ENCODE data around the gene SFXN2.

Gene SFXN2

DNA sequence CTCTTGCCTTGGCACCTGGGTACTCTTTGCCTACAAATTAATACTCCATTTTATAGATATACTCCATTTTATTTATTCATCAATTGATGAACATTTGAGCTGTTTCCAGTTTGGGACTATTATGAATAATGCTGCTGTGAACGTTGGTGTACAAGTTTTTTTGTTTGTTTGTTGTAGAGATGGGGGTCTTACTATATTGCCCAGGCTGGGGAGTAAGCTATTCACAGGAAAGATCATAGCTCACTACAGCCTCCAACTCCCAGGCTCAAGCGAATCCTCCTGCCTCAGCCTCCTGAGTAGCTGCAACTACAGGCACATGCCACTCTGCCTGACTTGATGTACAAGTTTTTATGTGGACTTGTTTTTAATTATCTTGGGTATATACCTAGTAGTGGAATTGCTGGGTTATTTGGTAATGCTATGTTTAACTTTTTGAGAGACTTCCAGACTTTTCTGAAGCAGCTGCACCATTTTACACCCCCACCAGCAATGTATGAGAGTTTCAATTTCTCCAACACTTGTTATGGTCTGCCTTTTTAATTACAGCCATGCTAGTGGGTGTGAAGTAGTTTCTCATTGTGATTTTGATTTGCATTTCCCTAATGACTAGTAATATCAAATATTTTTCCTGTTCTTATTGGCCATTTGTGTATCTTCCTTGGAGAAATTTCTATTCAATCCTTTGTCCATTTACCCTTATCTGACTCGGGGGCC lies 45.2 kb downstream of the SFXN2 start:
- no peak overlapping the region for H2AFZ ChIP-seq (ENCODE audit: low read length)
- no peak for TF ChIP-seq EZH2phosphoT487 (IDR thresholded peaks at IDR 0.05; ENCODE audit: borderline replicate concordance)
- TF ChIP-seq, protein P1, sequence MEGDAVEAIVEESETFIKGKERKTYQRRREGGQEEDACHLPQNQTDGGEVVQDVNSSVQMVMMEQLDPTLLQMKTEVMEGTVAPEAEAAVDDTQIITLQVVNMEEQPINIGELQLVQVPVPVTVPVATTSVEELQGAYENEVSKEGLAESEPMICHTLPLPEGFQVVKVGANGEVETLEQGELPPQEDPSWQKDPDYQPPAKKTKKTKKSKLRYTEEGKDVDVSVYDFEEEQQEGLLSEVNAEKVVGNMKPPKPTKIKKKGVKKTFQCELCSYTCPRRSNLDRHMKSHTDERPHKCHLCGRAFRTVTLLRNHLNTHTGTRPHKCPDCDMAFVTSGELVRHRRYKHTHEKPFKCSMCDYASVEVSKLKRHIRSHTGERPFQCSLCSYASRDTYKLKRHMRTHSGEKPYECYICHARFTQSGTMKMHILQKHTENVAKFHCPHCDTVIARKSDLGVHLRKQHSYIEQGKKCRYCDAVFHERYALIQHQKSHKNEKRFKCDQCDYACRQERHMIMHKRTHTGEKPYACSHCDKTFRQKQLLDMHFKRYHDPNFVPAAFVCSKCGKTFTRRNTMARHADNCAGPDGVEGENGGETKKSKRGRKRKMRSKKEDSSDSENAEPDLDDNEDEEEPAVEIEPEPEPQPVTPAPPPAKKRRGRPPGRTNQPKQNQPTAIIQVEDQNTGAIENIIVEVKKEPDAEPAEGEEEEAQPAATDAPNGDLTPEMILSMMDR (conservative IDR thresholded peaks at IDR 0.05; ENCODE audit: low read length) = no peak
- H3K4me3 ChIP-seq (ENCODE audit: low read length, poor library complexity, severe bottlenecking) = no peak overlapping the region
- no peaks in the 10 kb centered on the region for H3K9me2 ChIP-seq (replicated peaks; ENCODE audit: low read depth, low read length)
- H3K4me1 ChIP-seq (ENCODE audit: insufficient read depth, low read length, poor library complexity, severe bottlenecking) = no peaks in the 10 kb centered on the region
- H3K36me3 ChIP-seq (ENCODE audit: insufficient read depth, low read length) = no peaks in the 10 kb centered on the region
- no peaks in the 10 kb centered on the region for H3F3A ChIP-seq (ENCODE audit: low read depth)
- H3K4me2 ChIP-seq (ENCODE audit: low read depth, low read length, poor library complexity, severe bottlenecking) = no peak overlapping the region
- no peak overlapping the region for H3K9ac ChIP-seq (ENCODE audit: low read depth, low read length, poor library complexity, severe bottlenecking)
- H3K79me2 ChIP-seq (ENCODE audit: insufficient read depth, low read length) = peaks cover 15% of the 10 kb centered on the region
- no peaks in the 10 kb centered on the region for H4K20me1 ChIP-seq (ENCODE audit: insufficient read depth, low read length, poor library complexity, severe bottlenecking)
- no peaks in the 10 kb centered on the region for H3K9me3 ChIP-seq (ENCODE audit: insufficient read depth, low read depth, low read length)
- no peaks in the 10 kb centered on the region for H3K27me3 ChIP-seq (ENCODE audit: insufficient read depth, low read length, poor library complexity, severe bottlenecking)

DNA sequence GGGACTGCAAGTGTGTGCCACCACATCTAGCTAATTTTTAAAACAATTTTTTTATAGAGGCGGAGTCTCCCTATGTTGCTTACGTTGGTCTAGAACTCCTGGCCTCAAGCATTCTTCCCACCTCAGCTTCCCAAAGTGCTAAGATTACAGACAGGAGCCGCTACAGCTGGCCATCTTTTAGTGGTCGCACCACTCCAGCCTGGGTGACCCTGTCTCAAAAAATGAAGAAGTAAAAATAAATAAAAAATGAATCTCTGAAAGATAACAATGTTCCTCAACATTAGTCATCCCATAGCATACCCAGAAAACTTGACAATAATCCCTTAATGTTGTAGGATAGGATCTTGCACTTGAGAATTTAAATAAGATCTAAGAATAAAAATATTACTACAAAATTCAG lies 47.5 kb downstream of the SFXN2 start:
- H3K9ac ChIP-seq (ENCODE audit: low read depth, low read length, poor library complexity, severe bottlenecking) = no peak overlapping the region
- no peaks in the 10 kb centered on the region for H3K9me3 ChIP-seq (ENCODE audit: insufficient read depth, low read depth, low read length)
- no peaks in the 10 kb centered on the region for H3F3A ChIP-seq (ENCODE audit: low read depth)
- no peaks in the 10 kb centered on the region for H3K9me2 ChIP-seq (replicated peaks; ENCODE audit: low read depth, low read length)
- no peak overlapping the region for H2AFZ ChIP-seq (ENCODE audit: low read length)
- H3K4me3 ChIP-seq (ENCODE audit: low read length, poor library complexity, severe bottlenecking) = no peak overlapping the region
- no peak overlapping the region for H3K4me2 ChIP-seq (ENCODE audit: low read depth, low read length, poor library complexity, severe bottlenecking)
- H3K4me1 ChIP-seq (ENCODE audit: insufficient read depth, low read length, poor library complexity, severe bottlenecking) = peaks cover 4% of the 10 kb centered on the region
- no peaks in the 10 kb centered on the region for H3K36me3 ChIP-seq (ENCODE audit: insufficient read depth, low read length)
- H4K20me1 ChIP-seq (ENCODE audit: insufficient read depth, low read length, poor library complexity, severe bottlenecking) = no peaks in the 10 kb centered on the region
- H3K79me2 ChIP-seq (ENCODE audit: insufficient read depth, low read length) = peaks cover 19% of the 10 kb centered on the region
- H3K27me3 ChIP-seq (ENCODE audit: insufficient read depth, low read length, poor library complexity, severe bottlenecking) = no peaks in the 10 kb centered on the region
- TF ChIP-seq, protein P1 (conservative IDR thresholded peaks at IDR 0.05; ENCODE audit: low read length) = no peak
- TF ChIP-seq EZH2phosphoT487 (IDR thresholded peaks at IDR 0.05; ENCODE audit: borderline replicate concordance) = no peak

- no peak overlapping the region for H3K4me2 ChIP-seq (ENCODE audit: low read depth, low read length, poor library complexity, severe bottlenecking)
- no peaks in the 10 kb centered on the region for H3F3A ChIP-seq (ENCODE audit: low read depth)
- H3K4me3 ChIP-seq (ENCODE audit: low read length, poor library complexity, severe bottlenecking) = no peak overlapping the region
- H3K9ac ChIP-seq (ENCODE audit: low read depth, low read length, poor library complexity, severe bottlenecking) = no peak overlapping the region
- no peaks in the 10 kb centered on the region for H3K9me2 ChIP-seq (replicated peaks; ENCODE audit: low read depth, low read length)
- H3K27me3 ChIP-seq (ENCODE audit: insufficient read depth, low read length, poor library complexity, severe bottlenecking) = no peaks in the 10 kb centered on the region
- no peak overlapping the region for H2AFZ ChIP-seq (ENCODE audit: low read length)
- no peaks in the 10 kb centered on the region for H4K20me1 ChIP-seq (ENCODE audit: insufficient read depth, low read length, poor library complexity, severe bottlenecking)
- H3K4me1 ChIP-seq (ENCODE audit: insufficient read depth, low read length, poor library complexity, severe bottlenecking) = peaks cover 5% of the 10 kb centered on the region
- TF ChIP-seq, protein P1 (conservative IDR thresholded peaks at IDR 0.05; ENCODE audit: low read length) = no peak
- TF ChIP-seq EZH2phosphoT487 (IDR thresholded peaks at IDR 0.05; ENCODE audit: borderline replicate concordance) = no peak
- H3K79me2 ChIP-seq (ENCODE audit: insufficient read depth, low read length) = peaks cover 19% of the 10 kb centered on the region
- H3K36me3 ChIP-seq (ENCODE audit: insufficient read depth, low read length) = no peaks in the 10 kb centered on the region
- H3K9me3 ChIP-seq (ENCODE audit: insufficient read depth, low read depth, low read length) = no peaks in the 10 kb centered on the region
These were observed 48.1 kb downstream of the SFXN2 start for GRCh38 chr10:102762401-102763015.
